ENCODE data around the gene MRPS11. TPM values are rescaled to one million over a fixed set of nuclear protein-coding genes. Genes with fewer than 3 reads are reported as not detected.

The MRPS11 gene
- total RNA-seq, 1 experiment from 2014 or later: 69.0 TPM

Other genes with a start within 250 kb of the MRPS11 start
- 0.86 and 1.4 TPM in 2 replicates for gene NTRK3, start 211.0 kb upstream of the MRPS11 start, total RNA-seq (2014; rRNA removed; shearing (Covaris generic))
- gene MRPL46, start 320 bp upstream of the MRPS11 start, total RNA-seq (2014; rRNA removed; shearing (Covaris generic)): 19.8 and 29.2 TPM in 2 replicates
- gene DET1, start 79.0 kb downstream of the MRPS11 start, total RNA-seq (2014; rRNA removed; shearing (Covaris generic)): 2.4 and 6.7 TPM in 2 replicates
- 11.5 and 15.7 TPM in 2 replicates for gene AEN, start 153.6 kb downstream of the MRPS11 start, total RNA-seq (2014; rRNA removed; shearing (Covaris generic))
- gene ISG20, start 171.3 kb downstream of the MRPS11 start, total RNA-seq (2014; rRNA removed; shearing (Covaris generic)): 30.5 and 37.6 TPM in 2 replicates